Measurements from ENCODE around the gene TSPAN9. TPM values are rescaled to one million over a fixed set of nuclear protein-coding genes. Genes with fewer than 3 reads are reported as not detected.

Gene TSPAN9
- polyA plus RNA-seq, 1 of the 3 experiments (the other 2 are of a cell fraction), result 34.9 TPM

- H3K36me3 ChIP-seq (replicated peaks in 1 of 2; ENCODE audit: control insufficient read depth in 1 of 2, insufficient read depth in 2 of 2, low read length in 1 of 2), result no peaks in the 10 kb centered on the region
- H3K4me3 ChIP-seq (ENCODE audit: low read depth in 2 of 2, low read length in 1 of 2), result no peak overlapping the region
- H4K20me1 ChIP-seq (ENCODE audit: insufficient read depth), result no peaks in the 10 kb centered on the region
- H3K27me3 ChIP-seq (ENCODE audit: insufficient read depth), result no peaks in the 10 kb centered on the region
- H3K9me3 ChIP-seq, result no peaks in the 10 kb centered on the region
- WGBS (ENCODE audit: low lambda C conversion rate), result 95% methylated on average over 22 of the region's 22 CpGs
- H3K9me2 ChIP-seq, result no peaks in the 10 kb centered on the region
- no peak overlapping the region for H2AFZ ChIP-seq (ENCODE audit: low read depth)
- H3K4me2 ChIP-seq, result no peak overlapping the region
- DNase-seq, result no peak
- H3K27ac ChIP-seq (ENCODE audit: low read depth in 2 of 2, low read length in 1 of 2), result no peak overlapping the region
- ChIA-PET CTCF (interaction anchor here (1.6 to 5.9 kb wide), 4 partner anchors 12 to 37 kb away, joined by 4 to 23 read pairs (median 11); no protein-coding TSS in a partner anchor), POLR2A (no interaction called here)
- H3K79me2 ChIP-seq (ENCODE audit: insufficient read depth), result no peaks in the 10 kb centered on the region; the same call in 1 of the 2 replicates
- TF ChIP-seq FOSL2 (IDR thresholded peaks at IDR 0.05; ENCODE audit: borderline replicate concordance, low read depth), result no peak
- TF ChIP-seq SMC3 (IDR thresholded peaks at IDR 0.05; ENCODE audit: low read depth, low read length), result no peak
- no peak for TF ChIP-seq CTCF (IDR thresholded peaks at IDR 0.05)
- no peak for TF ChIP-seq FOXM1 (IDR thresholded peaks at IDR 0.05; ENCODE audit: low read depth)
- TF ChIP-seq ZBTB33 (IDR thresholded peaks at IDR 0.05; ENCODE audit: borderline replicate concordance, low read depth), result no peak
- H3F3A ChIP-seq (replicated peaks; ENCODE audit: insufficient read depth), result peaks cover 15% of the 10 kb centered on the region
- H3K9ac ChIP-seq, result no peak overlapping the region
- H3K4me1 ChIP-seq (ENCODE audit: control insufficient read depth in 1 of 2, insufficient read depth in 2 of 2, low read depth in 1 of 2, low read length in 1 of 2), result peaks cover 35% of the 10 kb centered on the region in 2 experiments
These were observed 88.2 kb downstream of the TSPAN9 start for GRCh38 chr12:3165078-3165980.

- Histone ChIP-seq H3K9ac (peak overlapping the region; percentile 49; the same call in 1 of the 2 replicates), H3K27me3 (ENCODE audit: insufficient read depth) (no peaks in the 10 kb centered on the region), H2AFZ (ENCODE audit: low read depth) (no peak overlapping the region), H3F3A (replicated peaks; ENCODE audit: insufficient read depth) (peaks cover 29% of the 10 kb centered on the region), H3K9me3 (no peaks in the 10 kb centered on the region), H3K4me3 (ENCODE audit: low read depth in 2 of 2, low read length in 1 of 2) (no peak overlapping the region), H3K36me3 (replicated peaks in 1 of 2; ENCODE audit: control insufficient read depth in 1 of 2, insufficient read depth in 2 of 2, low read length in 1 of 2) (no peaks in the 10 kb centered on the region), H3K79me2 (ENCODE audit: insufficient read depth) (no peaks in the 10 kb centered on the region; the same call in 1 of the 2 replicates), H3K4me2 (peak overlapping the region; percentile 68; the same call in 1 of the 2 replicates), H3K9me2 (no peaks in the 10 kb centered on the region), H3K4me1 (ENCODE audit: control insufficient read depth in 1 of 2, insufficient read depth in 2 of 2, low read depth in 1 of 2, low read length in 1 of 2) (peaks cover 49 to 59% of the 10 kb centered on the region in 2 experiments), H3K27ac (ENCODE audit: low read depth in 2 of 2, low read length in 1 of 2) (peak overlapping the region in 1 of 2 experiments; percentile 95; a peak in 1 of 4 replicates), H4K20me1 (ENCODE audit: insufficient read depth) (no peaks in the 10 kb centered on the region)
- POLR2A ChIA-PET, result no interaction called here
- 100% methylated on average over 2 of the region's 3 CpGs for WGBS (ENCODE audit: low lambda C conversion rate)
- DNase-seq, result no peak
- CTCF ChIA-PET, result interaction anchor here (1.0 to 4.6 kb wide), 10 partner anchors 11 to 132 kb away, joined by 3 to 23 read pairs (median 6); no protein-coding TSS in a partner anchor
- TF ChIP-seq RFX5 (IDR thresholded peaks at IDR 0.05; ENCODE audit: low read length) (no peak), JUND (IDR thresholded peaks at IDR 0.05) (no peak), GATA2 (CRISPR knock-in tag; IDR thresholded peaks at IDR 0.05) (no peak), FOSL2 (IDR thresholded peaks at IDR 0.05; ENCODE audit: borderline replicate concordance, low read depth) (no peak), PBX3 (IDR thresholded peaks at IDR 0.05) (no peak), NRF1 (IDR thresholded peaks at IDR 0.05; ENCODE audit: low read depth, low read length) (no peak), CHD2 (IDR thresholded peaks at IDR 0.05; ENCODE audit: low read length, partially characterized antibody) (no peak), SMC3 (IDR thresholded peaks at IDR 0.05; ENCODE audit: low read depth, low read length) (no peak), IRF3 (IDR thresholded peaks at IDR 0.05; ENCODE audit: low read depth, low read length) (no peak), MXI1 (IDR thresholded peaks at IDR 0.05; ENCODE audit: low read depth, low read length) (no peak), RCOR1 (IDR thresholded peaks at IDR 0.05; ENCODE audit: low read length) (no peak), NFIC (IDR thresholded peaks at IDR 0.05; ENCODE audit: borderline replicate concordance) (no peak), TAF1 (IDR thresholded peaks at IDR 0.05; ENCODE audit: borderline replicate concordance, low read depth, low read length) (no peak), CTCF (IDR thresholded peaks at IDR 0.05) (no peak)
These were observed 90.5 kb downstream of the TSPAN9 start for GRCh38 chr12:3167636-3168035.

Measured in SK-N-SH (cell line).